H9 (cell line): ENCODE data around the gene KIF21A. TPM values are rescaled to one million over a fixed set of nuclear protein-coding genes. Genes with fewer than 3 reads are reported as not detected.

Experiments
- DNase-seq: peaks from one replicate; pipeline ENCODE4 v3.0.0-alpha.2; 2017
- H2AFZ ChIP-seq: one replicate; pipeline ENCODE4 v1.6.1; 2013; ENCODE audit warnings: mild to moderate bottlenecking, low read length, control low read depth, moderate library complexity
- H2AK5ac ChIP-seq: 2 replicates; pipeline ENCODE4 v1.6.1; 2013; ENCODE audit warnings: low read length, control low read depth, mixed read lengths; ENCODE audit not compliant: insufficient read length
- H2BK120ac ChIP-seq: one replicate; pipeline ENCODE4 v1.6.1; 2013; ENCODE audit warnings: low read depth, mild to moderate bottlenecking, low read length, control low read depth, inconsistent platforms; ENCODE audit not compliant: poor library complexity, severe bottlenecking
- H2BK12ac ChIP-seq: 2 replicates; pipeline ENCODE4 v1.6.1; 2013; ENCODE audit warnings: low read length, control low read depth, mixed read lengths, low read depth; ENCODE audit not compliant: insufficient read length
- H2BK15ac ChIP-seq: 2 replicates; pipeline ENCODE4 v1.6.1; 2013; ENCODE audit warnings: low read depth, low read length, control low read depth
- H2BK20ac ChIP-seq: one replicate; pipeline ENCODE4 v1.6.1; 2013; ENCODE audit warnings: low read depth, mild to moderate bottlenecking, low read length, control low read depth, inconsistent platforms; ENCODE audit not compliant: poor library complexity, severe bottlenecking
- H2BK5ac ChIP-seq: 2 replicates; pipeline ENCODE4 v1.6.1; 2013; ENCODE audit warnings: low read length, control low read depth, mixed read lengths; ENCODE audit not compliant: insufficient read length
- H3K14ac ChIP-seq: 2 replicates; pipeline ENCODE4 v1.6.1; 2013; ENCODE audit warnings: low read length, control low read depth; ENCODE audit not compliant: insufficient read depth
- H3K18ac ChIP-seq: 2 replicates; pipeline ENCODE4 v1.6.1; 2013; ENCODE audit warnings: low read depth, mild to moderate bottlenecking, mixed read lengths, low read length, control low read depth; ENCODE audit not compliant: insufficient read length
- H3K23ac ChIP-seq: 2 replicates; pipeline ENCODE4 v1.6.1; 2013; ENCODE audit warnings: low read length, control low read depth, mixed read lengths, low read depth; ENCODE audit not compliant: insufficient read length
- H3K23me2 ChIP-seq: 2 replicates; pipeline ENCODE4 v1.6.1; 2013; ENCODE audit warnings: low read depth, mild to moderate bottlenecking, mixed read lengths, low read length, control low read depth; ENCODE audit not compliant: insufficient read length, poor library complexity, severe bottlenecking
- H3K27ac ChIP-seq: 2 replicates; pipeline ENCODE4 v1.5.1; 2013; ENCODE audit warnings: low read length, control low read depth, mixed read lengths, low read depth; ENCODE audit not compliant: insufficient read length
- H3K27me3 ChIP-seq: 2 replicates; pipeline ENCODE4 v1.6.1; 2013; ENCODE audit warnings: low read length, control low read depth, inconsistent platforms; ENCODE audit not compliant: insufficient read depth
- H3K4ac ChIP-seq: 2 replicates; pipeline ENCODE4 v1.6.1; 2013; ENCODE audit warnings: low read depth, mild to moderate bottlenecking, control low read depth, inconsistent platforms, low read length, moderate library complexity
- H3K4me1 ChIP-seq: 2 replicates; pipeline ENCODE4 v1.6.1; 2013; ENCODE audit warnings: low read length, control low read depth, inconsistent platforms; ENCODE audit not compliant: insufficient read depth
- H3K4me2 ChIP-seq: 2 replicates; pipeline ENCODE4 v1.6.1; 2013; ENCODE audit warnings: low read length, control low read depth, mixed read lengths; ENCODE audit not compliant: insufficient read length, insufficient read depth
- H3K56ac ChIP-seq: 2 replicates; pipeline ENCODE4 v1.6.1; 2013; ENCODE audit warnings: low read depth, mild to moderate bottlenecking, mixed read lengths, low read length, control low read depth; ENCODE audit not compliant: insufficient read length
- H3K79me1 ChIP-seq: 2 replicates; pipeline ENCODE4 v1.6.1; 2013; ENCODE audit warnings: low read depth, mild to moderate bottlenecking, moderate library complexity, low read length, control low read depth, inconsistent platforms; ENCODE audit not compliant: insufficient read depth, poor library complexity, severe bottlenecking
- H3K79me2 ChIP-seq: 2 replicates; pipeline ENCODE4 v1.6.1; 2013; ENCODE audit warnings: low read length, control low read depth, inconsistent platforms; ENCODE audit not compliant: insufficient read depth
- H3K9ac ChIP-seq: 2 replicates; pipeline ENCODE4 v1.6.1; 2013; ENCODE audit warnings: low read length, control low read depth, mixed read lengths; ENCODE audit not compliant: insufficient read length; ENCODE audit errors: extremely low read depth
- H3K9me3 ChIP-seq: one replicate; pipeline ENCODE4 v1.6.1; 2013; ENCODE audit warnings: low read depth, low read length, inconsistent platforms; ENCODE audit not compliant: control insufficient read depth
- H3T11ph ChIP-seq: one replicate; pipeline ENCODE4 v1.6.1; 2013; ENCODE audit warnings: mild to moderate bottlenecking, low read length, control low read depth, inconsistent platforms
- H4K20me1 ChIP-seq: one replicate; pipeline ENCODE4 v1.6.1; 2013; ENCODE audit not compliant: control insufficient read depth, insufficient read length, insufficient read depth
- H4K5ac ChIP-seq: 2 replicates; pipeline ENCODE4 v1.6.1; 2013; ENCODE audit warnings: low read depth, mild to moderate bottlenecking, mixed read lengths, low read length, control low read depth; ENCODE audit not compliant: insufficient read length
- H4K8ac ChIP-seq: replicated peaks from 2 replicates; pipeline ENCODE4 v1.6.1; 2013; ENCODE audit warnings: low read length, control low read depth, mixed read lengths, low read depth; ENCODE audit not compliant: insufficient read length
- H4K91ac ChIP-seq: 2 replicates; pipeline ENCODE4 v1.6.1; 2013; ENCODE audit warnings: low read depth, mild to moderate bottlenecking, moderate library complexity, mixed read lengths, low read length, control low read depth; ENCODE audit not compliant: insufficient read length
- H3K27ac Mint-ChIP-seq, 3 experiments: 2 replicates in 2 of 3; 3 replicates in 1 of 3; pipeline ENCODE4 v1.8.0; 2020 to 2021; ENCODE audit warnings: mixed read lengths in 3 of 3, mild to moderate bottlenecking in 1 of 3, moderate library complexity in 1 of 3
- H3K27me3 Mint-ChIP-seq: 2 replicates; pipeline ENCODE4 v1.8.0; 2021; ENCODE audit warnings: low read depth, mild to moderate bottlenecking, moderate library complexity, mixed read lengths
- H3K36me3 Mint-ChIP-seq, 3 experiments: 2 replicates in 2 of 3; 3 replicates in 1 of 3; pipeline ENCODE4 v1.8.0; 2020 to 2021; ENCODE audit warnings: low read depth in 3 of 3, mixed read lengths in 3 of 3; ENCODE audit not compliant: insufficient read depth in 1 of 3
- H3K4me1 Mint-ChIP-seq, 2 experiments: 2 replicates each; pipeline ENCODE4 v1.8.0; 2020; ENCODE audit warnings: mixed read lengths in 2 of 2
- H3K4me3 Mint-ChIP-seq, 2 experiments: 2 replicates in 1 of 2; 3 replicates in 1 of 2; pipeline ENCODE4 v1.8.0; 2020 to 2021; ENCODE audit warnings: mild to moderate bottlenecking in 2 of 2, mixed read lengths in 2 of 2, moderate library complexity in 1 of 2
- H3K9me3 Mint-ChIP-seq, 2 experiments: 2 replicates in 1 of 2; 3 replicates in 1 of 2; pipeline ENCODE4 v1.8.0; 2020; ENCODE audit warnings: mild to moderate bottlenecking in 2 of 2, mixed read lengths in 2 of 2, moderate library complexity in 1 of 2
- CTCF ChIP-seq: fragments of 200-600 bp; sonication (generic); conservative IDR thresholded peaks from 3 replicates; pipeline ENCODE4 v1.8.0; 2021; ENCODE audit warnings: antibody characterized with exemption, mild to moderate bottlenecking
- WGBS: extraction: QIAGEN DNeasy Blood & Tissue Kit; methylation state at CpG from one replicate; pipeline ENCODE4 v1.1.7; 2013; ENCODE audit warnings: missing lambda C conversion rate, low lambda C conversion rate, mixed read lengths; ENCODE audit not compliant: insufficient read length; ENCODE audit errors: extremely low coverage; 5-methylcytosine and 5-hydroxymethylcytosine counted together
- total RNA-seq: library from RNA; stranded (reverse); gene quantifications from 2 replicates; pipeline ENCODE4 v1.2.1, GENCODE V29; 2021

The KIF21A gene
- total RNA-seq, 1 experiment from 2014 or later, result 17.2 TPM

- H4K5ac ChIP-seq, result no peak overlapping the region
- H4K20me1 ChIP-seq, result no peaks in the 10 kb centered on the region
- no peak overlapping the region for H3T11ph ChIP-seq
- no peak overlapping the region for H2BK120ac ChIP-seq
- Mint-ChIP-seq H3K4me3 (no peak overlapping the region), H3K27ac (no peak overlapping the region), H3K27me3 (no peaks in the 10 kb centered on the region), H3K4me1 (no peaks in the 10 kb centered on the region), H3K36me3 (peaks cover 0 to 2% (median 0%) of the 10 kb centered on the region in 3 experiments; a peak in 2 of 7 replicates), H3K9me3 (no peaks in the 10 kb centered on the region)
- H3K9me3 ChIP-seq, result no peaks in the 10 kb centered on the region
- H3K56ac ChIP-seq, result no peak overlapping the region
- no peaks in the 10 kb centered on the region for H3K79me2 ChIP-seq
- no peaks in the 10 kb centered on the region for H3K79me1 ChIP-seq
- H4K8ac ChIP-seq, result no peak overlapping the region
- H3K23me2 ChIP-seq, result no peaks in the 10 kb centered on the region
- H2AK5ac ChIP-seq, result no peak overlapping the region
- H2BK12ac ChIP-seq, result no peak overlapping the region
- H2BK20ac ChIP-seq, result no peak overlapping the region
- no peaks in the 10 kb centered on the region for H3K27me3 ChIP-seq
- no peak overlapping the region for H2AFZ ChIP-seq
- no peak overlapping the region for H3K9ac ChIP-seq
- no peak overlapping the region for H4K91ac ChIP-seq
- no peak overlapping the region for H3K4ac ChIP-seq
- H3K23ac ChIP-seq, result no peak overlapping the region
- H3K4me1 ChIP-seq, result no peaks in the 10 kb centered on the region; the same call in 1 of the 2 replicates
- H3K27ac ChIP-seq, result no peak overlapping the region
- H2BK5ac ChIP-seq, result no peak overlapping the region
- no CpG with 5 or more reads among the region's 1 CpG for WGBS
- no peak overlapping the region for H2BK15ac ChIP-seq
- no peak overlapping the region for H3K4me2 ChIP-seq
- no peak overlapping the region for H3K14ac ChIP-seq
- DNase-seq, result no peak
- no peak for TF ChIP-seq CTCF
- no peak overlapping the region for H3K18ac ChIP-seq
These were observed 18.1 kb upstream of the KIF21A start for GRCh38 chr12:39461059-39461458.
